Cardiac muscle cell (in vitro differentiated cells and primary cell): ENCODE data around the gene EPHA8. TPM values are rescaled to one million over a fixed set of nuclear protein-coding genes. Genes with fewer than 3 reads are reported as not detected.

Source experiments
- DNase-seq, 2 donors: peaks; one replicate each; pipeline versions ENCODE4 v3.0.0 to v3.0.0-alpha.2; 2010 to 2017; ENCODE audit warnings: low read depth in 1 of 2, low spot score in 1 of 2
- H3K27ac ChIP-seq: fragments of 200-600 bp; sonication (generic); 2 replicates; pipeline ENCODE4 v1.5.1; 2016
- H3K27me3 ChIP-seq: fragments of 200-600 bp; sonication (generic); 2 replicates; pipeline ENCODE4 v1.6.0; 2016; ENCODE audit warnings: control low read depth
- H3K36me3 ChIP-seq: fragments of 200-600 bp; sonication (generic); 2 replicates; pipeline ENCODE4 v1.5.1; 2016; ENCODE audit warnings: control low read depth
- H3K4me1 ChIP-seq: fragments of 200-600 bp; sonication (generic); 2 replicates; pipeline ENCODE4 v1.8.1; 2017; ENCODE audit warnings: low read depth, mild to moderate bottlenecking, mixed run types
- H3K4me3 ChIP-seq: fragments of 200-600 bp; sonication (generic); 2 replicates; pipeline ENCODE4 v1.5.1; 2016; ENCODE audit warnings: mild to moderate bottlenecking
- H3K9me3 ChIP-seq: fragments of 200-600 bp; sonication (generic); 2 replicates; pipeline ENCODE4 v1.5.1; 2017; ENCODE audit warnings: low read depth, mild to moderate bottlenecking, control low read depth
- polyA plus RNA-seq: library from polyadenylated mRNA; unstranded; fragments of >200 nt; fragmentation: Nextera tagmentation; extraction: Ambion mirVana; gene quantifications from 2 replicates; pipeline ENCODE4 v1.2.1, GENCODE V29; 2016
- total RNA-seq: library from RNA; depleted of rRNA; stranded (reverse); fragments of >200 nt; gene quantifications from 2 replicates; pipeline ENCODE4 v1.2.3, GENCODE V29; 2016
- TF ChIP-seq, protein P1 (sequence below): IDR thresholded peaks from 2 replicates; pipeline ENCODE4 v1.5.1; 2012; ENCODE audit warnings: low read depth, mild to moderate bottlenecking, low read length

Gene EPHA8
- total and polyA plus RNA-seq, 2 experiments from 2014 or later = 4.7 to 10.9 TPM

DNA sequence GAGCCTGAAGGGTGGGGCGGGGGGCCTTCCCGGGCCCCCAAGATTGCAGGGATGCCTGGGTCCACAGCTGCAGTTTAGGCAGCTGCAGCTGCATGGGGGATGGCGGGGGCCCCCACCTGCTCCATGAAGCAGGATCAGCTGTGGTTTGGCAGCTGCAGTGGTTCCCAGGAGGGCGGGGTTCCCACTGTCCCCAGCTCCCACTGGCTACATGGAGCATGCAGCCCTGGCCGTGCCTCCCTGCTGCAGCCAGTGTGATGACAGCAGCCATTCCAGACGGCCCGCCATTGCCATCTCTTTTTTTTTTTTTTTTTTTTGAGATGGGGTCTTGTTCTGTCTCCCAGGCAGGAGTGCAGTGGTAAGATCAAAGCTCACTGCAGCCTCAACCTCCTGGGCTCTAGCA, 72.1 kb downstream of the EPHA8 start:
- DNase-seq = no peak
- no peaks in the 10 kb centered on the region for H3K9me3 ChIP-seq
- no peak overlapping the region for H3K4me3 ChIP-seq
- TF ChIP-seq, protein P1, sequence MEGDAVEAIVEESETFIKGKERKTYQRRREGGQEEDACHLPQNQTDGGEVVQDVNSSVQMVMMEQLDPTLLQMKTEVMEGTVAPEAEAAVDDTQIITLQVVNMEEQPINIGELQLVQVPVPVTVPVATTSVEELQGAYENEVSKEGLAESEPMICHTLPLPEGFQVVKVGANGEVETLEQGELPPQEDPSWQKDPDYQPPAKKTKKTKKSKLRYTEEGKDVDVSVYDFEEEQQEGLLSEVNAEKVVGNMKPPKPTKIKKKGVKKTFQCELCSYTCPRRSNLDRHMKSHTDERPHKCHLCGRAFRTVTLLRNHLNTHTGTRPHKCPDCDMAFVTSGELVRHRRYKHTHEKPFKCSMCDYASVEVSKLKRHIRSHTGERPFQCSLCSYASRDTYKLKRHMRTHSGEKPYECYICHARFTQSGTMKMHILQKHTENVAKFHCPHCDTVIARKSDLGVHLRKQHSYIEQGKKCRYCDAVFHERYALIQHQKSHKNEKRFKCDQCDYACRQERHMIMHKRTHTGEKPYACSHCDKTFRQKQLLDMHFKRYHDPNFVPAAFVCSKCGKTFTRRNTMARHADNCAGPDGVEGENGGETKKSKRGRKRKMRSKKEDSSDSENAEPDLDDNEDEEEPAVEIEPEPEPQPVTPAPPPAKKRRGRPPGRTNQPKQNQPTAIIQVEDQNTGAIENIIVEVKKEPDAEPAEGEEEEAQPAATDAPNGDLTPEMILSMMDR = no peak
- peaks cover 20% of the 10 kb centered on the region for H3K27me3 ChIP-seq
- H3K27ac ChIP-seq = no peak overlapping the region
- H3K4me1 ChIP-seq = no peaks in the 10 kb centered on the region
- no peaks in the 10 kb centered on the region for H3K36me3 ChIP-seq

DNA sequence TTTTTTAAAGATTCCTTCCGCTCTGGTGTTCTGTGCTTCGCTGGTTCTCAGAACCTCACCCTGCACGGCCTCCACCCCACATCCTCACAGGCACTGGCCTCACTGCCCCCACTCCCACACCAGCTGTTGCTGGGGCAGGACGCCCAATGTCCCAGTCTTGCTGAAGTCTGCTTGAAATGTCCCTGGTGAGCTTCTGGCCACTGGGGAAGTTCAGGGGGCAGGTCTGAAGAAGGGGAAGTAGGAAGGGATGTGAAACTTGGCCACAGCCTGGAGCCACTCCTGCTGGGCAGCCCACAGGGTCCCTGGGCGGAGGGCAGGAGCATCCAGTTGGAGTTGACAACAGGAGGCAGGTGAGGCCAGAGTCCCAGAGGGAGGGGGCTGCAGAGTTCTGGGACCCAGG, 73.1 kb downstream of the EPHA8 start, which contains the start of gene C1QA:
C1QA (plus strand) TSS at position 276 of the 400 bp plus-strand sequence. CDS start 989 bp downstream, outside the sequence.
- Histone ChIP-seq H3K9me3 (no peaks in the 10 kb centered on the region), H3K4me1 (no peaks in the 10 kb centered on the region), H3K27me3 (peaks cover 20% of the 10 kb centered on the region), H3K36me3 (no peaks in the 10 kb centered on the region), H3K27ac (no peak within 1 kb of the TSS), H3K4me3 (no peak within 1 kb of the TSS)
- DNase-seq = no peak
- TF ChIP-seq, protein P1 = no peak

DNA sequence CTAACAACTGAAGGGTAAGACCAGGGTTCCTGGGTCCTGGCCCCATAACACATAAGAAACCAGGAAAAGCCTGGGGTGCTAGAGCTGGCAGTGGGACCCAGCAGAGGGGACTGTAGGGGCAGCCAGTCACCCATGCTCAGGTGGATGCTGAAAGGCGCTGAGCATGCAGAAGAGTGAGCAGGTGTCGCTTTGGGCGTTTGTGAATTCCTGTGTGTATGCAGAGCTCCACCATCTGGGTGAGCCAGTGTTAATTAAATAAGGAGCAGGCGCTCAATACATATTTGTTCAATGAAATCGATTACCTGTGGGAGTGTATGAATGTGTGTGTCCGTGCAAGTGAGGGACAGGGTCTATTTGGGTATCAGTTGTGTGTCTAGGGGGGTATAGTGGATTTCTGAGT, 73.6 kb downstream of the EPHA8 start:
- no peak overlapping the region for H3K27ac ChIP-seq
- H3K4me3 ChIP-seq = no peak overlapping the region
- no peak for DNase-seq
- no peaks in the 10 kb centered on the region for H3K9me3 ChIP-seq
- TF ChIP-seq, protein P1 = no peak
- H3K4me1 ChIP-seq = no peaks in the 10 kb centered on the region
- peaks cover 20% of the 10 kb centered on the region for H3K27me3 ChIP-seq
- H3K36me3 ChIP-seq = no peaks in the 10 kb centered on the region

DNA sequence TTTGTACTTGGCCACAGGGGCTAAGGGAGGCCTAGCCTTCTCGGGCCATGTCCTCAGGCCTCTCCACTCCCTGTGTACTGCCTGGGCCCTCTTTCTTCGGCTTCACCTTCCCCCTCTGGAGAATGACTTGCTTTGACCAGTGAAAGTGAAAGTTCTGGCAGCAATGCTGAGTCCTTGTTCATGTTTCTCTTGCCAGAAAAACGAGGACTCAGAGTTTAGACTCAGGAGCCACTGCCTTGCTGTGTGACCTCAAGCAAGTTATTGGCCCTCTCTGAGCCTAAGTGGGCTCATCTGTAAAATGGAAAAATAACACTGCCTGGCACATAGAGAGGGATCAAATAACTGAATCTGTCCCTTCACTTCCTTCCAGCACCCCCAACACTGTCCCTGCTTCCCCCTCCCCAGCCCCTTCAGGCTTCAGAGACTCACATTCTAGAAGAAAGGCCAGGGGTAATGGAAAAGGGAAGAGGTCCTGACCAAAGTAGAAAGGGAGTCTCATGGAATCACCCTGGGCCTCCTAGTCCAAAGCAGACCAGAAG, 74.7 kb downstream of the EPHA8 start:
- no peak overlapping the region for H3K4me3 ChIP-seq
- TF ChIP-seq, protein P1 = no peak
- DNase-seq = no peak
- peaks cover 20% of the 10 kb centered on the region for H3K27me3 ChIP-seq
- H3K27ac ChIP-seq = no peak overlapping the region
- no peaks in the 10 kb centered on the region for H3K36me3 ChIP-seq
- no peaks in the 10 kb centered on the region for H3K4me1 ChIP-seq
- no peaks in the 10 kb centered on the region for H3K9me3 ChIP-seq

DNA sequence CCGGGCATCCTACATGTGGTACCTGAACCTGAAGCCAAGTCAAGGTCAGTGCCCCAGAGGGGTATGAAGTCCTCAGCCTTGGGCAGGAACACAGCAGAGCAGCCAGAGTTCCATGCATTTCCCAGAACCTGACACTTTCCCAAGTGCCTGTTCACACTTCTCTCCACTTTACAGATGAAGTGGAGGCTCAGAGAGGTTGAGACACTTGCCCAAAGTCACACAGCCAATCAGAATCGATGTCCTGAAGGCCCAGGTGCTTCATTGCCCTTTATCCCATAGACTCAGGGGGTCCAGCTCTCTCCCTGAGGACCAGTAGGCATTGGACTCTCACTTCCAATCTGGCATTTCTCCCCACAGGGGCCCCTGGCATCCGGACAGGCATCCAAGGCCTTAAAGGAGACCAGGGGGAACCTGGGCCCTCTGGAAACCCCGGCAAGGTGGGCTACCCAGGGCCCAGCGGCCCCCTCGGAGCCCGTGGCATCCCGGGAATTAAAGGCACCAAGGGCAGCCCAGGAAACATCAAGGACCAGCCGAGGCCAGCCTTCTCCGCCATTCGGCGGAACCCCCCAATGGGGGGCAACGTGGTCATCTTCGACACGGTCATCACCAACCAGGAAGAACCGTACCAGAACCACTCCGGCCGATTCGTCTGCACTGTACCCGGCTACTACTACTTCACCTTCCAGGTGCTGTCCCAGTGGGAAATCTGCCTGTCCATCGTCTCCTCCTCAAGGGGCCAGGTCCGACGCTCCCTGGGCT, 75.4 kb downstream of the EPHA8 start:
- TF ChIP-seq, protein P1 = no peak
- no peak for DNase-seq
- no peaks in the 10 kb centered on the region for H3K4me1 ChIP-seq

More for the DNA sequence above, 75.4 kb downstream of the EPHA8 start:
- H3K36me3 ChIP-seq = no peaks in the 10 kb centered on the region
- H3K27me3 ChIP-seq = peaks cover 17% of the 10 kb centered on the region
- no peaks in the 10 kb centered on the region for H3K9me3 ChIP-seq
- H3K27ac ChIP-seq = no peak overlapping the region
- H3K4me3 ChIP-seq = no peak overlapping the region
